Colonic mucosa (tissue), 4 donors: ENCODE results near the gene DNAH3. TPM values are rescaled to one million over a fixed set of nuclear protein-coding genes. Genes with fewer than 3 reads are reported as not detected.

ENCODE experiments used
- DNase-seq: peaks from one replicate; pipeline ENCODE4 v3.0.0-alpha.2; 2020
- H3K27ac ChIP-seq: fragments of 200-600 bp; one replicate; pipeline ENCODE4 v1.8.0; 2021
- H3K27me3 ChIP-seq: fragments of 200-600 bp; one replicate; pipeline ENCODE4 v1.8.0; 2021
- H3K36me3 ChIP-seq: fragments of 200-600 bp; one replicate; pipeline ENCODE4 v1.8.0; 2021
- H3K4me1 ChIP-seq: fragments of 200-600 bp; one replicate; pipeline ENCODE4 v1.8.0; 2021; ENCODE audit warnings: mild to moderate bottlenecking
- H3K4me3 ChIP-seq: fragments of 200-600 bp; one replicate; pipeline ENCODE4 v1.8.0; 2021
- H3K9ac ChIP-seq, 2 donors: one replicate each; pipeline ENCODE4 v1.7.0; 2013; ENCODE audit warnings: control low read depth in 2 of 2, low read depth in 2 of 2, low read length in 2 of 2
- H3K9me3 ChIP-seq: fragments of 200-600 bp; one replicate; pipeline ENCODE4 v1.8.0; 2021
- CTCF ChIP-seq: fragments of 200-600 bp; IDR thresholded peaks from one replicate; pipeline ENCODE4 v1.8.0; 2022; ENCODE audit warnings: antibody characterized with exemption, mild to moderate bottlenecking
- intact Hi-C: fragments of 100-400 bp; cut with DNase I; formaldehyde crosslinking; loops from one replicate; pipeline ENCODE4 v1.14.1; 2022
- total RNA-seq, 2 donors: library from RNA; stranded (reverse); fragmentation: NEBNext Ultra II Directional in 1 of 2; extraction: Animal tissue kit (Norgen Biotek cat#: 25700) in 1 of 2; gene quantifications; one replicate each; pipeline ENCODE4 v1.2.1, GENCODE V29; 2021
- donor health status: healthy.
- donor health status: DM: no; HTN: no; CAD: no.
- donor health status: DM: no; HTN: no; CAD: no.

DNAH3 gene
- total RNA-seq, 2 donors from 2014 or later: 4.2 to 5.1 TPM

GRCh38 chr16:21026846-21027245 is 123.8 kb downstream of the DNAH3 start:
- H3K36me3 ChIP-seq: no peaks in the 10 kb centered on the region
- no peaks in the 10 kb centered on the region for H3K4me1 ChIP-seq
- H3K9ac ChIP-seq: no peak overlapping the region
- H3K27ac ChIP-seq: no peak overlapping the region
- no peak for DNase-seq
- intact Hi-C loops: no loop called here
- no peaks in the 10 kb centered on the region for H3K27me3 ChIP-seq
- H3K9me3 ChIP-seq: no peaks in the 10 kb centered on the region
- no peak for TF ChIP-seq CTCF
- no peak overlapping the region for H3K4me3 ChIP-seq

GRCh38 chr16:21023509-21024202 is 127.0 kb downstream of the DNAH3 start:
- H3K36me3 ChIP-seq: no peaks in the 10 kb centered on the region
- peak; percentile 24 for DNase-seq
- H3K9me3 ChIP-seq: no peaks in the 10 kb centered on the region
- no peak for TF ChIP-seq CTCF
- no peak overlapping the region for H3K4me3 ChIP-seq
- no peak overlapping the region for H3K9ac ChIP-seq
- H3K27me3 ChIP-seq: no peaks in the 10 kb centered on the region
- intact Hi-C loops: no loop called here
- no peaks in the 10 kb centered on the region for H3K4me1 ChIP-seq
- H3K27ac ChIP-seq: no peak overlapping the region

- intact Hi-C loops: no loop called here
- Histone ChIP-seq H3K4me3 (no peak overlapping the region), H3K27ac (no peak overlapping the region), H3K4me1 (no peaks in the 10 kb centered on the region), H3K36me3 (no peaks in the 10 kb centered on the region), H3K27me3 (no peaks in the 10 kb centered on the region), H3K9me3 (no peaks in the 10 kb centered on the region), H3K9ac (no peak overlapping the region)
- no peak for DNase-seq
- TF ChIP-seq CTCF: no peak
Measured at GRCh38 chr16:21021316-21021715, 129.3 kb downstream of the DNAH3 start.

GRCh38 chr16:21009815-21010214 is 140.8 kb downstream of the DNAH3 start:
- Histone ChIP-seq H3K36me3 (no peaks in the 10 kb centered on the region), H3K27me3 (no peaks in the 10 kb centered on the region), H3K4me3 (no peak overlapping the region), H3K27ac (no peak overlapping the region), H3K9ac (no peak overlapping the region), H3K4me1 (no peaks in the 10 kb centered on the region), H3K9me3 (no peaks in the 10 kb centered on the region)
- no peak for DNase-seq
- intact Hi-C loops: no loop called here
- no peak for TF ChIP-seq CTCF

GRCh38 chr16:21005008-21005407 is 145.6 kb downstream of the DNAH3 start:
- Histone ChIP-seq H3K9me3 (no peaks in the 10 kb centered on the region), H3K27me3 (no peaks in the 10 kb centered on the region), H3K9ac (no peak overlapping the region), H3K4me1 (no peaks in the 10 kb centered on the region), H3K36me3 (no peaks in the 10 kb centered on the region), H3K4me3 (no peak overlapping the region), H3K27ac (no peak overlapping the region)
- TF ChIP-seq CTCF: no peak
- DNase-seq: no peak
- intact Hi-C loops: no loop called here
